ENCODE measurements around the gene ITGB5. TPM values are rescaled to one million over a fixed set of nuclear protein-coding genes. Genes with fewer than 3 reads are reported as not detected.

ITGB5 gene
- total and polyA plus RNA-seq, 2 donors (not counting 3 experiments of a cell fraction or from before 2014, with no cell fraction given) = 144 to 170 TPM

DNA sequence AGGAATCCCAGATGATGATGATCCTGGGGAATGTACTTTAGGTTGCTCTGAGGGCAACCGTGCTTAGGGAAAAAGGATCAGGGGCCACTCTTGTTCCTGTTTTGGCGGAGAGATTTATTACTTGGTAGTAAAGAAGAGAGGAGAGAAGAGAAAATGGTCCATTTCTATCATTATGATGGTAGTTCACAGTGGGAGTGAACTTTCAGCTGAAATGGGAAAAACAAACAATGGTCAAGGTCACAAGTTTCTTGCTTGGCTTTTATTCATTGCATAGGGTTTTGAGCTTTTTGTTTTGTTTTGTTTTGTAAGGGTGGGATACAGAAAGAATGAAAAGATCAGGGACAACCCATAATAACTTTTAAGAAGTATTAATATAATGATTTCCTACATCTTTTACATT lies 164.6 kb downstream of the ITGB5 start:
- peaks cover 15 to 43% of the 10 kb centered on the region in 2 experiments for H3K27me3 ChIP-seq (ENCODE audit: control insufficient read depth in 2 of 2, insufficient read depth in 2 of 2, low read length in 2 of 2)
- H4K20me1 ChIP-seq (replicated peaks; ENCODE audit: control insufficient read depth, extremely low read depth, insufficient read depth, low read length) = no peaks in the 10 kb centered on the region
- BruUV-seq (replicated peaks) = no TSS peak
- no peaks in the 10 kb centered on the region for H3K9me1 ChIP-seq (replicated peaks; ENCODE audit: control insufficient read depth, extremely low read depth, insufficient read depth, low read length)
- POLR2A ChIA-PET = no interaction called here
- dilution Hi-C loops (cut with MboI; ENCODE audit: extremely low pct_ligation_motif_present, low sequenced_read_pairs) = no loop called here
- no peak overlapping the region for H3K27ac ChIP-seq (ENCODE audit: insufficient read depth, low read depth, low read length)
- no peak overlapping the region for H2AFZ ChIP-seq (ENCODE audit: low read depth, low read length)
- FAIRE-seq (no peak), DNase-seq (ENCODE audit: low read depth, low spot score) (no peak)
- no peaks in the 10 kb centered on the region for H3K9me3 ChIP-seq (replicated peaks; ENCODE audit: control insufficient read depth, insufficient read depth, low read length)
- H3K9ac ChIP-seq (replicated peaks; ENCODE audit: extremely low read depth, insufficient read depth, low read length) = no peak overlapping the region
- H3K4me3 ChIP-seq (replicated peaks in 1 of 3; ENCODE audit: insufficient read depth in 1 of 3, low read depth in 1 of 3, low read length in 3 of 3) = no peak overlapping the region
- H3K4me1 ChIP-seq (ENCODE audit: control insufficient read depth, extremely low read depth, insufficient read depth, low read length) = no peaks in the 10 kb centered on the region
- no peaks in the 10 kb centered on the region for H3K79me2 ChIP-seq (ENCODE audit: control insufficient read depth, insufficient read depth, low read length)
- TF ChIP-seq MYC (IDR thresholded peaks at IDR 0.05; ENCODE audit: low read depth, low read length) (no peak), JUN (IDR thresholded peaks at IDR 0.05; ENCODE audit: borderline replicate concordance, insufficient read depth, insufficient read length, low read depth) (no peak), FOS (IDR thresholded peaks at IDR 0.05; ENCODE audit: borderline replicate concordance, insufficient read depth, low read length) (no peak), POLR2A (IDR thresholded peaks at IDR 0.05; ENCODE audit: low read depth, low read length) (no peak), GATA2 (IDR thresholded peaks at IDR 0.05; ENCODE audit: insufficient read depth, insufficient read length, low read depth, low read length) (no peak), EZH2 (IDR thresholded peaks at IDR 0.05; ENCODE audit: borderline replicate concordance, low read depth, low read length, severe bottlenecking) (no peak), POLR2AphosphoS5 (IDR thresholded peaks at IDR 0.05; ENCODE audit: insufficient read depth, low read depth, low read length) (no peak)
- TF ChIP-seq, protein P1, sequence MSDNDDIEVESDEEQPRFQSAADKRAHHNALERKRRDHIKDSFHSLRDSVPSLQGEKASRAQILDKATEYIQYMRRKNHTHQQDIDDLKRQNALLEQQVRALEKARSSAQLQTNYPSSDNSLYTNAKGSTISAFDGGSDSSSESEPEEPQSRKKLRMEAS (IDR thresholded peaks at IDR 0.05; ENCODE audit: insufficient read depth, insufficient read length) = no peak
- TF ChIP-seq, protein P2, sequence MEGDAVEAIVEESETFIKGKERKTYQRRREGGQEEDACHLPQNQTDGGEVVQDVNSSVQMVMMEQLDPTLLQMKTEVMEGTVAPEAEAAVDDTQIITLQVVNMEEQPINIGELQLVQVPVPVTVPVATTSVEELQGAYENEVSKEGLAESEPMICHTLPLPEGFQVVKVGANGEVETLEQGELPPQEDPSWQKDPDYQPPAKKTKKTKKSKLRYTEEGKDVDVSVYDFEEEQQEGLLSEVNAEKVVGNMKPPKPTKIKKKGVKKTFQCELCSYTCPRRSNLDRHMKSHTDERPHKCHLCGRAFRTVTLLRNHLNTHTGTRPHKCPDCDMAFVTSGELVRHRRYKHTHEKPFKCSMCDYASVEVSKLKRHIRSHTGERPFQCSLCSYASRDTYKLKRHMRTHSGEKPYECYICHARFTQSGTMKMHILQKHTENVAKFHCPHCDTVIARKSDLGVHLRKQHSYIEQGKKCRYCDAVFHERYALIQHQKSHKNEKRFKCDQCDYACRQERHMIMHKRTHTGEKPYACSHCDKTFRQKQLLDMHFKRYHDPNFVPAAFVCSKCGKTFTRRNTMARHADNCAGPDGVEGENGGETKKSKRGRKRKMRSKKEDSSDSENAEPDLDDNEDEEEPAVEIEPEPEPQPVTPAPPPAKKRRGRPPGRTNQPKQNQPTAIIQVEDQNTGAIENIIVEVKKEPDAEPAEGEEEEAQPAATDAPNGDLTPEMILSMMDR (IDR thresholded peaks at IDR 0.05; ENCODE audit: extremely low read depth in 1 of 2, insufficient read depth in 1 of 2, low read depth in 1 of 2, low read length in 2 of 2) = no peak
- no peak overlapping the region for H3K4me2 ChIP-seq (ENCODE audit: insufficient read depth, low read length)
- H3K36me3 ChIP-seq (ENCODE audit: control insufficient read depth in 2 of 2, extremely low read depth in 1 of 2, insufficient read depth in 2 of 2, low read length in 2 of 2) = no peaks in the 10 kb centered on the region
- intact Hi-C loops (cut with micrococcal nuclease) = no loop called here
- CTCF ChIA-PET = interaction anchor here (0.8 to 2.0 kb wide), 2 partner anchors 34 to 35 kb away, joined by 3 to 5 read pairs; no protein-coding TSS in a partner anchor

Measured in endothelial cell of umbilical vein (primary cell).